ENCODE results near the gene RAD54L. TPM values are rescaled to one million over a fixed set of nuclear protein-coding genes. Genes with fewer than 3 reads are reported as not detected.

Gene RAD54L
- total and polyA plus RNA-seq, 4 donors = 0.08 to 8.8 (median 0.51) TPM

DNA sequence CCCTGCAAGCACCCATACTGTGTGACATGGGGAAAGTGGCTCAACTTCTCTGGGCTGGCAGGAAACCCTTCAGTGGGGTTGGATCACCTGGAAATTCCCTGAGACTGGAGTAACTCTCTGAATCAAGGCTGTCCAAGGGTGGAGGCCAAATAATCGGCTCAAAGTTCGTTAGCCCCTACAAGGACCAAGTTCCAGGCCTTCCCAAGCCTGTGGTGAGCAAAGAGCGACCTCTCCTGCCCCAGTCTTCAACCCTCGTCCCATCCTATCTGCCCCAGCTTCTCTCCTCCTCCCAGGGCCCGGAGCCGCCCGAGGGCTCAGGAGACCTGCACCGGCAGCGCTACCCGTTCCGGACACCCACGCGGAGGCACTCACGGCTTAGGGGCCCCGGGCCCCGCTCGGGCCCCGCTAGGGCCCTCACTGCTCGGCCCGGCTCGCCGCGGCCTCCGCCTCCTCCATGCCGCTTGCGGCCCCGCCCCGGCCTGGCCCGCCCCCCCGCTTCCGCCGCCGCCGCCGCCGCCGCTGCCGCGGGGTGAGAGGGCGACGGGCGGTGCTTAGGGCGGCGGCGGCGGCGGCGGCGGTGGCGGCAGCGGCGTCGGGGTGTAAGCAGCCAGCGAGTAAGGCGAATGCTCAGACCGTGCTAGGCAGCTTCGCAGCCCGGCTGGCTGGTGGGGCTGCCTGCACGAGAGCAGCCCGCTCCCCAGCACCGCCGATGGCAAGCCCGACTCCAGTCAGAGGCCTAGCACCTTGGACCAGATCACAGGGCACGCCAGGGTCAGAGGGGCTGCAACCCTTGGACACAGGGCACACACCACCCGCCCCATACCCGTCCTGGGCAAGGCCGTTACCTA lies 49.4 kb upstream of the RAD54L start, which contains the start of gene POMGNT1:
Gene POMGNT1, minus strand, starts transcription at position 471 of the 848 bp plus-strand sequence. CDS start 613 bp downstream, outside the sequence.
- TF ChIP-seq, protein P1, sequence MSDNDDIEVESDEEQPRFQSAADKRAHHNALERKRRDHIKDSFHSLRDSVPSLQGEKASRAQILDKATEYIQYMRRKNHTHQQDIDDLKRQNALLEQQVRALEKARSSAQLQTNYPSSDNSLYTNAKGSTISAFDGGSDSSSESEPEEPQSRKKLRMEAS (IDR thresholded peaks at IDR 0.05) = no peak
- TF ChIP-seq HNF4G (IDR thresholded peaks at IDR 0.05) (peak; percentile 75), EGR1 (IDR thresholded peaks at IDR 0.05; ENCODE audit: low read depth in 2 of 2) (no peak), HNF4A (conservative IDR thresholded peaks at IDR 0.05) (peak; percentile 90 to 93), ATF3 (IDR thresholded peaks at IDR 0.05) (no peak), SP1 (IDR thresholded peaks at IDR 0.05) (no peak), ZBTB33 (IDR thresholded peaks at IDR 0.05) (no peak), GABPA (IDR thresholded peaks at IDR 0.05 in 1 of 2, conservative IDR thresholded peaks at IDR 0.05 in 1 of 2) (no peak), CTCF (IDR thresholded peaks at IDR 0.05; ENCODE audit: low read depth, low read length, missing input control) (no peak), FOXA2 (IDR thresholded peaks at IDR 0.05) (no peak), NR2F2 (IDR thresholded peaks at IDR 0.05) (peak; percentile 66), FOXA1 (IDR thresholded peaks at IDR 0.05) (no peak), YY1 (IDR thresholded peaks at IDR 0.05) (no peak), TAF1 (conservative IDR thresholded peaks at IDR 0.05) (no peak), RXRA (IDR thresholded peaks at IDR 0.05) (peak; percentile 44 to 48), JUND (IDR thresholded peaks at IDR 0.05) (no peak), RAD21 (IDR thresholded peaks at IDR 0.05) (peak; percentile 25 to 49)
- TF ChIP-seq, protein P2, sequence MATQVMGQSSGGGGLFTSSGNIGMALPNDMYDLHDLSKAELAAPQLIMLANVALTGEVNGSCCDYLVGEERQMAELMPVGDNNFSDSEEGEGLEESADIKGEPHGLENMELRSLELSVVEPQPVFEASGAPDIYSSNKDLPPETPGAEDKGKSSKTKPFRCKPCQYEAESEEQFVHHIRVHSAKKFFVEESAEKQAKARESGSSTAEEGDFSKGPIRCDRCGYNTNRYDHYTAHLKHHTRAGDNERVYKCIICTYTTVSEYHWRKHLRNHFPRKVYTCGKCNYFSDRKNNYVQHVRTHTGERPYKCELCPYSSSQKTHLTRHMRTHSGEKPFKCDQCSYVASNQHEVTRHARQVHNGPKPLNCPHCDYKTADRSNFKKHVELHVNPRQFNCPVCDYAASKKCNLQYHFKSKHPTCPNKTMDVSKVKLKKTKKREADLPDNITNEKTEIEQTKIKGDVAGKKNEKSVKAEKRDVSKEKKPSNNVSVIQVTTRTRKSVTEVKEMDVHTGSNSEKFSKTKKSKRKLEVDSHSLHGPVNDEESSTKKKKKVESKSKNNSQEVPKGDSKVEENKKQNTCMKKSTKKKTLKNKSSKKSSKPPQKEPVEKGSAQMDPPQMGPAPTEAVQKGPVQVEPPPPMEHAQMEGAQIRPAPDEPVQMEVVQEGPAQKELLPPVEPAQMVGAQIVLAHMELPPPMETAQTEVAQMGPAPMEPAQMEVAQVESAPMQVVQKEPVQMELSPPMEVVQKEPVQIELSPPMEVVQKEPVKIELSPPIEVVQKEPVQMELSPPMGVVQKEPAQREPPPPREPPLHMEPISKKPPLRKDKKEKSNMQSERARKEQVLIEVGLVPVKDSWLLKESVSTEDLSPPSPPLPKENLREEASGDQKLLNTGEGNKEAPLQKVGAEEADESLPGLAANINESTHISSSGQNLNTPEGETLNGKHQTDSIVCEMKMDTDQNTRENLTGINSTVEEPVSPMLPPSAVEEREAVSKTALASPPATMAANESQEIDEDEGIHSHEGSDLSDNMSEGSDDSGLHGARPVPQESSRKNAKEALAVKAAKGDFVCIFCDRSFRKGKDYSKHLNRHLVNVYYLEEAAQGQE (IDR thresholded peaks at IDR 0.05) = no peak
- H3K27me3 ChIP-seq (ENCODE audit: control insufficient read depth in 4 of 4, insufficient read depth in 4 of 4, low read length in 3 of 4) = no peaks in the 10 kb centered on the region
- under 1% methylated on average over 67 of the region's 67 CpGs for WGBS
- no peaks in the 10 kb centered on the region for H3K9me3 ChIP-seq (ENCODE audit: control insufficient read depth in 4 of 4, low read length in 3 of 4)
- peak within 1 kb of the TSS; percentile 77 to 86 for H3K27ac ChIP-seq (ENCODE audit: low read depth in 1 of 2, low read length in 2 of 2)
- DNase-seq (ENCODE audit: low spot score) = peak; percentile 80
- peaks cover 2 to 45% (median 29%) of the 10 kb centered on the region in 4 donors for H3K4me1 ChIP-seq (ENCODE audit: control insufficient read depth in 4 of 4, insufficient read depth in 4 of 4, low read length in 3 of 4)
- peak within 1 kb of the TSS; percentile 72 to 96 (median 90) for H3K4me3 ChIP-seq (ENCODE audit: low read depth in 1 of 3, low read length in 3 of 3)
- peak within 1 kb of the TSS; percentile 80 to 99 for H3K9ac ChIP-seq (ENCODE audit: low read depth in 1 of 2, low read length in 2 of 2)
- peaks cover 7 to 14% (median 12%) of the 10 kb centered on the region in 4 donors for H3K36me3 ChIP-seq (ENCODE audit: control insufficient read depth in 4 of 4, insufficient read depth in 3 of 4, low read depth in 1 of 4, low read length in 3 of 4)
